GM21515 (cell line): ENCODE results near the gene KLHL2.
"Not testable (repeated sequence)": the region's sequence is repeated elsewhere in the genome, so short reads cannot be mapped to it uniquely, and the experiment has no call there.

Experiments
- ATAC-seq: cut with Tn5 transposase; IDR thresholded peaks from one replicate; pipeline ENCODE4 v1.9.1; 2021; ENCODE audit not compliant: unreplicated experiment

KLHL2 gene

DNA sequence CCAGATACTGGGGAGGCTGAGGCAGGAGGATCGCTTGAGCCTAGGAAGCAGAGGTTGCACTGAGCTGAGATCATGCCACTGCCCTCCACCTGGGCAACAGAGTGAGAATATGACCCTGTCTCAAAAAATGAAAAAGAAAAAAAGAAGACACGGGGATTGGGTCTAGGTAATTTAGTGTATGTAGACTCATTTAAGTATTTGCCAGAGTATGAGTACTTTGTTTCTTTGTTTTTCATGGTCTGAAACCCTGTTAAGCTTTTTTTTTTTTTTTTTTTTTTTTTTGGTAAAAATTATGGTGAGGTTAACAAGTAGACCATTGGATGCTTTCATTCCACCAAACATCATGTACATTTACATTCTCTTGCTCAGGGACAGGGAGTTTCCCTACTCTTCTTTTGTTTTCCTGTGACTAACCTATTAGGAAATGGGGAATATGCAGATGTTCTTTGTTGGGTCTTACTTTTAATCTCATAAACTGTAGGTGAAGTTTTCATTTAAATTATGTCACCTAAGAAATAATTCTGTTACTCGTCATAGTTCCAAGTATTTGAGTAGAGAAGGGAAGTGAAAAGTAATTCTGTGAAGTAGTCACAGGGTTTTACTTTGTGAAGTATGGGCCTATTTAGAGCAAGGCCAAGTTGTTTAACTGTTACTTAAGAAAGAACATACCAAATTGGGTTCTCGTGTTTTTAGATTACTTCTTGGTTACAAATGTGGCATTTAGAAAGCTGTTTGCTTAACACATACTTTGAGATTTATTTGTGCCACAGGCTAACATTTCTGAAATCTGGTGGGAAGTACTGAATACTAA is 25.5 kb downstream of the KLHL2 start:
- ATAC-seq = not testable (repeated sequence)

- ATAC-seq = no peak
These were observed 27.4 kb downstream of the KLHL2 start for GRCh38 chr4:165234766-165235165.

DNA sequence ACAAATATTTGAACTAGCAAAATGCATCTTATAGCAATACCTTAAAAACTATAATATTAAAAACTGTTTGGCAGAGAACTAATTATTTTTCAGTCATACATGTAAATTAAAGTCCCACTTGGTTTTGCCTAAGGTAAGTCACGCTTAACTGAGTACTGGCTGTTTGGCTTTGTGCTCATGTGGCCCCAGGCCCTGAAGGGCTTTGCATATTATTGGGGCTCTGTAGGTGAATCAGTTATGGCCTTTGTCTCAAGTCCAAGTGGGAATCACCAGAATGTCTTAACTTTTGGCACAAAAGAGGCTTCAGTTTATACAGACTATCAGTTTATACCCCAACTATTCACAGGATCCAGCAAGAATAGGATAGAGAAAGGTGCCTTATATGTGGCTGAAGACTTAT is 29.5 kb downstream of the KLHL2 start:
- ATAC-seq = not testable (repeated sequence)

DNA sequence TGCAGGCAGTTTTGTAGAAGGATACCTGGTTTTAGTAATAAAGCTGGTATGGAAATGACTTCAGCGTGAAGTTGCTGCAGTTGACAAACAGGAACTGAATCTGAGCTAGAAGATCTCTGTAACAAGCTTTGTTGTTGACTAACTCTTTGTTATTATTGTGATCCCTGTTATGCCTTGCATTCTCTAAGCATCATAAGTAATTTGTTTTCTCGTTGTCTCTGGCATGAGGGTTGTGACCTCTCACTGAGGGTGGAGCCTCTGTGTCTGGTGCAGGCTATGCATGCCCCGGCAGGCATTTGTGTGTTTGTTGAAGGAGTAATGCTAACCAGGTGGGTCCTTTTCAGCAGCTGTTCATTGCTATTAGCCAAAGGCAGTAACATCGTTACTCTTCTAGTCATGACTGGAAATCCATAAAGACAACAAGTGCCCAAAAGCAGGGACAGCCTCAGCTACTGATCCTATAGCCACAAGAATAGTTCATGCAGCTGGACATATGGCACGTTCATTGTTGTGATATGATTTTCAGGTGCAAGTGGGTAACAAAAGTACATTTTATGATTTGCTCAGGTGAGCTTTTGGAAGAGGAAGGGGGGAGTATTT is 30.8 kb downstream of the KLHL2 start:
- peak; percentile 72 for ATAC-seq

DNA sequence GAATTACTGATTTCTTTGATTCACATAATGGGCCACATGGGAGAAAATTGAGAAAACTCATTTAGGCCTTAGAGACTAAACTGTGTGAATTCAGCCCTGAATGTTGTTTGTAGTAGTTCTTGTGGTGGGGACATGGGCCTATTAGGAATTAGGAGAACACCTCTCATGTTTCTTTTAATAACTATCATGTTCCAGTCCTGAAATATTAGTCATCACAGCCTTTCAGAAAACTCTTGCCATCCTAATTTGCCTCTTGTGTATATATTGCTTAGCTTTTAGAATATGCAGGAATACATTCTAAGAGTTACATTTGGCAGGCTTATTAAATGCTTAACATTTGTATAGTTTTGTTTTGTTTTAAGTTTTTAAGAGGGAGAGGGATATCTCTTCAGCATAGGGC is 33.4 kb downstream of the KLHL2 start:
- not testable (repeated sequence) for ATAC-seq

DNA sequence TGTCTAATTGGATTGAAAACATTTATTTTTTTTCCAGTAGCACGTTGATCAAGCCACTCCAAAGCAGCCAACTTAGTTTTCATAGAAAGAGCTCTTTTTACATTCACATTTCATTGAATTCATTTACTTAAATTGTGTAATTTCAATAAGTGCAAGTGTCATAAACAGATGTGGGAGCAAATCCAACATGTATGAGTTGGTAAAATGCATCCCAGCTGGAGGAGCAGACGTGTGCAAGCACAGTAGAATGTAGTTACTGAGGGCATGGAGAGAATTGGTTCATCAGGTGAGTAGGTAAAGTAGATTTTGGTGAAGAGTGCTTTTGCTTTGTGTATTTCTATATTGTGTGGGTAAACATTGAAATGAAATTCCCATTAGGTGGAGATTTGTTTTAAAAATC is 36.8 kb downstream of the KLHL2 start:
- not testable (repeated sequence) for ATAC-seq

DNA sequence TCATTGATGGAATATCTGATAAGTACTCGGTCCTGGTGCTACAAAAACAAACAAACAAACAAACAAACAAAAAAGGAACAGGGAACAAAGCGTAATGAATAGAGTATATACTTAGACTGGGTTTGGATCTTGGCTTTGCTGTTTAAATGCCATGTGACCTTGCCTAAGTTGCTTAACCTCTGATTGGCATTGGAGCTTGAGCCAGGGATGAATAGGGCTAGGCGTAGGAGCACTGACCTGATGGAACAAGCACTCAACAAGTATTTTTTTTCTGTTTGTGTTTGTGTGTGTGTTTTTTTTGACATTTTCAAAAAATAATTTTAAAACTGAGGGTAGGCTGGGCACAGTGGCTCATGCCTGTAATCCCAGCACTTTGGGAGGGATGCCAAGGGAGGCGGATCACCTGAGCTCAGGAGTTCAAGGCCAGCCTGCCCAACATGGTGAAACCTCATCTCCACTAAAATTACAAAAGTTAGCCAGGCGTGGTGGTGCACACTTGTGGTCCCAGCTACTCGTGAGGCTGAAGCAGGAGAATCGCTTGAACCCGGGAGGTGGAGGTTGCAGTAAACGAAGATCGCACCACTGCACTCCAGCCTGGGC is 37.3 kb downstream of the KLHL2 start:
- not testable (repeated sequence) for ATAC-seq

DNA sequence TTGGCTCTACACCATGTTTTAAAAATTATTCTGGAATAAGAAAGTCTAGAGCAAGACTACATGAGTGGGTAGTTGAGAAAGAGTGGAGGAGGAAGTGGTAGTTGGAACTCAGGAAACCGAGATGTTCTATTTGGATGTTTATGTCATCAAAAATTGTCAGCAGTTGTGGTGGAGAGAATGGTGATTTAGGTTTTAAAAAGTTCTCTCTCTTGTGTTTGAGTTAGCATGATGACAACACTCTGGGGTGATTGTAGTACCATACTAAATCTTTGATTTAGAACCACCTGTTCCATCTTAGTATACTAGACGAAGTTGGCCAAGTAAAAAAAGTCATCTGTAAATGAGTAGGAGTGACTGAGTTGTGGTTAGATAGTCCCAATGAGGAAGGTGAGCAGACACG is 40.7 kb downstream of the KLHL2 start:
- no peak for ATAC-seq

DNA sequence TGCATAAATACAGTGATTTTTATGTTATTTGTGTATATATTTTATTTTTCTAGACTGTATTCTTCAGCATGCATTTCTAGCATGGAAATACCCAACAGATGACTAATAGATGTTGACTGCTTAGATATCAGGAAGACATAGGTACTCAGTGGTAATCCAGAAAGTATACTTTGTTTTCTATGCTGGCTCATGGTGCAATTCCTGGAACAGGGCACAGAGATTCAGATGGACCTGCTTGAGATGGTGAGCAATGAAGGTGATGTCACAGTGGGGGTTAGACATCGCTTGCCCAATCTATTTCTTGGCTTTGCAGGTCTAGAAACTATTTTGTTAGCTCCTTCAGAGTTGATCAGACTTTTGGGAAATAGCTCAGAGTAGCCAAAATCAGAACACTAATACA is 41.5 kb downstream of the KLHL2 start:
- not testable (repeated sequence) for ATAC-seq

- ATAC-seq = not testable (repeated sequence)
These were observed 47.4 kb downstream of the KLHL2 start for GRCh38 chr4:165254771-165255170.

- ATAC-seq = peak; percentile 96
These were observed 48.1 kb downstream of the KLHL2 start for GRCh38 chr4:165255439-165255838.

DNA sequence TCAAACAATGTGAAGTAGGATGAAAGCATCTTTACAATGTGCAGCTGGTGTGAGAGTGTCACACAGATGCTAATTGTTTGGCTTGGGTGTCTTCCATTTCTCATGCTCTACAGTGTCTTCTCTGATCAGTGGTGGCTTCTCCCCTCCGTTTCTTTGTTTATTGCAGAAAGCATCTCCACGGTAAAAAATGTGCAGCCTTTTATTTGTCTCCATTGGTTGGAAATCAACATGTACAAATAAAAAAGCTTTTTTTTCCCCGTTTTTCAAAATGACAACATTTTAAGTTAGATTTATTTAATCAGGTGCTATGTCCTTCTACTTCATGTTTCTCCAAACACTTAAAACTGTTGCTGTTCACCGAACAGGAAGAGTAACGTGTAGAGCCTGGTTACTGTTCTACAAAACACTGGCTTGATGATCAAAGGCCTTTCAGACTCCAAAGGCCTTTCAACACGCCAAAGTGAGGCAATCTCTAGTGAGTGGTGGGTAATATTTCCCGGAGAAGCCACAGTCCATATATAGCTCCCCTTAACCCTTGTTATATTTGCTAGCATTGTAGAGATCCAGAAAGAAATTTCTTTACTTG is 48.8 kb downstream of the KLHL2 start:
- peak; percentile 24 for ATAC-seq

GRCh38 chr4:165259776-165260175 is 52.4 kb downstream of the KLHL2 start:
- ATAC-seq = not testable (repeated sequence)

GRCh38 chr4:165262306-165262705 is 54.9 kb downstream of the KLHL2 start:
- not testable (repeated sequence) for ATAC-seq

DNA sequence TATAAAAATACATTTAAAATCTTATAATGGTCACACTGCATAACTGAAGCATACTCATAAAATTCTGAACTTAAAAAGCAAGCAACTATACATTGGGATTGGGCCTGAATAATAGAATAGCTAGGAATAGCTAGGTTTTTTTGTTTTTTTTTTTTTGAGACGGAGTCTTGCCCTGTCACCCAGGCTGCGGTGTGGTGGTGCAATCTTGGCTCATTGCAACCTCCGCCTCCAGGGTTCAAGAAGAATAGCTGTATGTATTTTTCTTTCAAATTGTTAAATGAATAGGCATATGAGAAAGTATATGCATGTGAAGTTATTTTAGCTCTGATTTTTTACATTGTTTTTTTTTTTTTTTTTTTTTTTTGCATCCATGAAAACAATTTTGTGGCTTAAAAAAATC is 56.1 kb downstream of the KLHL2 start:
- ATAC-seq = not testable (repeated sequence)

DNA sequence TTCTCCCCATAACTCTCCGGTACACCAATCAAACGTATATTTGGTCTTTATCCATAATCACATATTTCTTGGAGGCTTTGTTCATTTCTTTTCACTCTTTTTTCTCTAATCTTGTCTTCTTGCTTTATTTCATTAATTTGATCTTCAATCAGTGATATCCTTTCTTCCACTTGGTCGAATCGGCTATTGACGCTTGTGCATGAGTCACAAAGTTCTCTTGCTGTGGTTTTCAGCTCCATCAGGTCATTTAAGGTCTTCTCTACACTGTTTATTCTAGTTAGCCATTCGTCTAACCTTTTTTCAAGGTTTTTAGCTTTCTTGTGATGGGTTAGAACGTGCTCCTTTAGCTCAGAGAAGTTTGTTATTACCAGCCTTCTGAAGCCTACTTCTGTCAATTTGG is 62.6 kb downstream of the KLHL2 start:
- ATAC-seq = not testable (repeated sequence)

- not testable (repeated sequence) for ATAC-seq
These were observed 66.1 kb downstream of the KLHL2 start for GRCh38 chr4:165273443-165273842.

GRCh38 chr4:165275357-165275756 is 68.0 kb downstream of the KLHL2 start:
- not testable (repeated sequence) for ATAC-seq

- ATAC-seq = not testable (repeated sequence)
These were observed 72.2 kb downstream of the KLHL2 start for GRCh38 chr4:165279531-165279930.

GRCh38 chr4:165284697-165285096 is 77.3 kb downstream of the KLHL2 start:
- not testable (repeated sequence) for ATAC-seq

- peak; percentile 79 for ATAC-seq
These were observed 79.4 kb downstream of the KLHL2 start for GRCh38 chr4:165286619-165287340.
